ENCODE results near the gene KRTAP5-1.

Gene KRTAP5-1

GRCh38 chr11:1546536-1547466 is 38.3 kb downstream of the KRTAP5-1 start:
- FAIRE-seq = peak; percentile 38

DNA sequence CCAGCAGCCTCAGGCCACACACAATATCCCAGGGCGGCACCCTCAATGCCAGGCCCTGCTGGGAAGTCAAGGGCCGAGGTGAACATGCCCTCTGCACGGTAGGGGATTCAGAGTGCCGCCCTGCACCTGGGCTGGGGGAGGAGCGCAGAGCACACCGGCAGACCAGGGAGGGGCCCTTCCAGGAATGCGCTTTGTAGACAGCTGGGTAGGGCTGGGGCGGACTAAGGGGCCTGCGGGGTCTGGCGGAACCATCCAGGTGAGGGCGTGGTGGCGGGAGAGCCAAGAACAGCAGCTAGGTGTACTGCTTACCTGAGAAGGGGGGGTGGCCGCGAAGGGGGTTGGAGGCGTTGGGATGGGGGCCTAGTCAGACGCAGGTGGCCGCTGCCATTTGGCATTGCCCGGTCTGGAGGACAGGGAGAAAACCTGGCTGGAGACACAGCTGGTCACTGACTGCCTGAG is 39.0 kb downstream of the KRTAP5-1 start:
- no peak for FAIRE-seq
- no peak for DNase-seq (ENCODE audit: insufficient read length, low spot score)

More at GRCh38 chr11:1546536-1547466, 38.3 kb downstream of the KRTAP5-1 start:
- peak; percentile 81 for DNase-seq (ENCODE audit: insufficient read length, low spot score)

DNA sequence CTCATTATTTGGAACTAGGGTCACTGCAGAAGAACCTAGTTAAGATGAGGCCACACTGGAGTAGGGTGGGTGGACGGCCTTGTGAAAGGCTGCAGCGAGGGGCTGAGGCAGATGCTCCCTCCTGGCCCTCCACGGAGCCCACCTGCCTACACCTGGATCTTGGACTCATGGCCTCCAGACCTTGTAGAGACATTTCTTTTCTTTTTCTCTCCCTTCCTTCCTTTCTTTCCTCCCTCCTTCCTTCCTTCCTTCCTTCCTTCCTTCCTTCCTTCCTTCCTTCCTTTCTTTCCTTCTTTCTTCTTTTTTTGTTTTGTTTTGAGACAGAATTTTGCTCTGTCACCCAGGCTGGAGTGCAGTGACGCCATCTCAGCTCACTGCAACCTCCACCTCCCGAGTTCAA is 39.7 kb downstream of the KRTAP5-1 start:
- FAIRE-seq (no peak), DNase-seq (ENCODE audit: insufficient read length, low spot score) (no peak)

- no peak for FAIRE-seq
- no peak for DNase-seq (ENCODE audit: insufficient read length, low spot score)
Observed at GRCh38 chr11:1544536-1544935, 40.5 kb downstream of the KRTAP5-1 start.

DNA sequence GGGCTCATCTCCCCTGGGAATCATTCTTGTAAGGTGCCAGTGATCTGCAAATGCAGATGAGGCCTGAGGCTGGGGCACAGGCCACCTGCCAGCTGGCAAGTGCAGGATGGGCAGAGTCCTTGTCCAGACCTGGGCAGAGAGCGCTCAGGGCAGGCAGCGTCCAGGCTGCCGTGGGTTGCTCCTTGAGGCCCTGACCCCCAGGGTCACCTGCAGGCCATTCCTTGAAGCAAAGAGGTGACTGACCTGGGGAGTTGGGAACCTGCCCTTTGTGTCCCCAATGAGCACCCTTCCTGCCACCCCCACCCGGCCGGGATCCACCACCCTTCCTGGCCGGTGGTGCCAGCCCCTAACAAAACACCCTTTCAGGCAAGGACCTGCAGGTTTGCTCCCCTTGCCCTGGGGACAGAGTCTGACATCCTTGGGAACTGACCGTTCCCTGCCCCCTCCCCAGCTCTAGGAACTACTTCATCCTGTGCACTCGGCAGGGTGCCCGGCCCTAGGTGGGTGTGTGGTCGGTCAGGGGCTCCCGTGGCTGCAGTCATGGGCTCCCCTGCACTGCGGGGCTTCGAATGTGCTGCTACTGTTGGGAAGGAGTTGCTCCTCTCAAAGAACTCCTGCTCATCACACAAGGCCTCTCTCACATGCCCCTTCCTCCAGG is 41.3 kb downstream of the KRTAP5-1 start:
- DNase-seq (ENCODE audit: insufficient read length, low spot score) (no peak), FAIRE-seq (no peak)

DNA sequence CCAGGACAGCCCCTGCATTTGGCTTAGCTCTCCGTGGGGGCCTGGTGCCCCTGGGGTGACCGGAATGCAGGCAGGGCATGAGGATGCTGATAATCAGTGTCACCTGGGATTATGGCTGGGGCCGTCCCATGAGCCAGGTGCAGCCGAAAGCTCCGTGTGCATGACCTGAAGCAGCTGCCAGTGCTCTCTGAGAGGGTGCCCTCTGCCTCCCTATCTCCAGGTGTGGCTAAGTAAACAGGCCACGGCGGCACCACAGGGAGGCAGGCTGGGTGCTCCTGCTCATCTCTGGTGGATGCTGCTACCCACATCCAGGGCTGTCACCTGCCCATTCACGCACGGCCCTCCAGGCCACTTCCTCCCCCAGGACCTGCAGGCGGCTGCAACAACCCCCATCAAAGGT is 42.8 kb downstream of the KRTAP5-1 start:
- DNase-seq (ENCODE audit: insufficient read length, low spot score) (no peak), FAIRE-seq (no peak)

DNA sequence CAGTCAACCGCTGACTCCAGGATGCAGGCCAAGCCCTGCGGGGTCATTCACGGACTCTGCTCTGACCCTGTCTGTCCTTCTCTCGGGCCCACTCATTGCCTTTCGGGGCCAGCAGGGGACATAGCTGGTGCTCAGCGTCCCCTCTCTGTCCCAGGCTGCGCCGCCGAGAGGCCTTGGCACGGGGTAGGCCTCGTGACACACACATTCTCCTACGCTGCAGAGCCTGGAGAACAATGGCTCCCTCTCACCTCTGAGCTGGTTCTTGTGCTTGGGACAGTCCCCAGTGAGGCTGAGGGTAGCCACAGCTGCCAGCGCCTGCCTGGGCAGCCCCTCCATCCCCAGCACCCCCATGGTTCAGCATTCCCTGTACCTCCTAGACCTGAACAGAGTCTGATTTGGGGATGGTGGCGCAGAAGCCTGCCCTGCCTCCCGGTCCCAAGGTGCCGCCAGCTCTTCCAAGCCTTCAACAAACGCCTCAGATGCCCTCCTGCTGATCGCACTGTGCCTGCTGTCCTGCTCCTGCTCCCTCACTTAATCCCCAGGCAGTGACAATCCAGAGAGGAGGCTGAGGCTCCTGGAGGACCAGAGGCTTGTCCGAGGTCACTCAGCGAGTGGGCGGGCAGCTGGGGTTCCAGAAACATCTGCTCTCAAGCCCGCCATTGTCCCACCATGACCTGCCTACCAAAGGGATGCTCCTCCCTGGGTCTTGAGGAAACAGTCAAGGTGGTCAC is 43.4 kb downstream of the KRTAP5-1 start:
- DNase-seq (ENCODE audit: insufficient read length, low spot score) = no peak
- no peak for FAIRE-seq

- FAIRE-seq (no peak), DNase-seq (ENCODE audit: insufficient read length, low spot score) (no peak)
Observed at GRCh38 chr11:1540074-1540473, 45.0 kb downstream of the KRTAP5-1 start.

DNA sequence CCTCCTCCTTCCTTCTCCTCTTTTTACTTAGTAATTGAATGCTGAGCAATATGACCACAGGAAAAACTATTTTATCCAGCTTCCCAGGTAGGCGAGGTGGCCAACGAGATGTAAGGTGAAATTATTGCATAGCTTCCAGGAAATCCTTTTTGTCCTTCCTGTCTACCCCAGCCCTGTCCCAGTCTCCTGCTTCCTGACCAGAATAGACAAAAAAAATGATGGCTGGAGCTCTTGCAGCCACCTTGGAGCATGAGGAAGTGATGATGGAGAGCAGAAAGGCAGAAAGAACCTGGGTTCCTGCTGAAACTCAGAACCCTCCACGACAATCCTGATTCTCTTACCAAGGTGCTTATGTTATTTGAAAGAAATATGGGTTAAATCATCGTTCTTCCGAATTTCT is 46.9 kb downstream of the KRTAP5-1 start:
- DNase-seq (ENCODE audit: insufficient read length, low spot score) (no peak), FAIRE-seq (no peak)

DNA sequence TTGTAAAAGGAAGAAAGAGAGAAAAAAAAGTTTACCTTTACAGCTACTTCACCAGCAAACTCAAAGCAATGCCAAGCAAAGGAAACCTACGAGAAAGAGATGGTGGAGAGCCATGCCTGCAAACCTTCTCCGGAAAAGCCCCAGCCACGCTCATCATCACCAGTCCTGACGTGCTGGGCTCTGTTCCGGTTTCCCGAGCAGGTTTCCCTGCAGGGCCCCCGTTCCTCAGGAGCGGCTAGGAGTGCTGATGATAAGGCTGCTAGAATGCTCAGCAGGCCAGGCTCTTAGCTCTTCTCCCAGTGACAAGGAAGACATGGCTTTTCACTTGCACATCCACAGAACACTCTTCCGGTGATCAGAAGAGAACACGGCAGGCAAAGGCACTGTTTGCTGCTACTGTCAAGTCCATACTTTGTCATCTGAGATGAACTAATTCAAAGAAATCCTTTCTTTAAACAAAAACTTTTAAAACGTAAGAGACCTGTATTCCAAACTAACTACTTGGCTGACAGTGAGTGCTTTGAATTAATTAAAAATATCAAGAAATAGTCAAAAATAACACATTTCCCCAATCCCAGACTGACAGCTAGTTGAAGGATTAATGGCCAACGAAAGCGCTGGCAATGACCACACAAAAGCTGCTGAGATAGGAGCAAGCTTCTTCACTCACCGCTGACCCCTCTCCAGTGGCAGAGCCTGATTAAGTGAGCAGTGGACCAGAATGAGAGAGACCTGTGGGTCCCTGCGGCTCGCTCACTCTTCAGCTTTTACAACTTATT is 48.8 kb downstream of the KRTAP5-1 start:
- FAIRE-seq = no peak

DNA sequence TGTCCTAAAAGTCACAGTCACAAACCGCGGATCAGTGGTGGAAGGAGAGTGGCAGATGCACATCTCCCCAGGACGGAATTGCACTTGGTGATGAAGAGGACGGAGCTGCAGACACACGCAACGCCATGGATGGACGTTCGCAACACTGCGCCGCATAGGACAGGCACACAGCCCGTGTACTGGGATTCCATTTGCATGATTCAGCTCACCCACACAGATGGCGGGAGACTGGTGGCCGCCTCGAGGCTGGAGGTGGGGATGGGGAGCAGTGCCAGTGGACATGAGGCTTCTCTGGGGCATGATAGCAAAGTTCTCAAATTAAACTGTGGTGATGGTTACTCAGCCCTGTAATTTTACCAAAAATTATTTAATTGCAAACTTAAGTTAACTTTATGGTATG is 50.4 kb downstream of the KRTAP5-1 start:
- FAIRE-seq = no peak
- no peak for DNase-seq (ENCODE audit: insufficient read length, low spot score)

More for the DNA sequence above, 48.8 kb downstream of the KRTAP5-1 start:
- no peak for DNase-seq (ENCODE audit: insufficient read length, low spot score)

Data from HTR-8/SVneo (cell line).